WTC11 (cell line): ENCODE measurements around the gene GRM3. TPM values are rescaled to one million over a fixed set of nuclear protein-coding genes. Genes with fewer than 3 reads are reported as not detected.

Experiments used
- ATAC-seq: fragments of 200-7000 bp; cut with Tn5 transposase; 2 replicates; pipeline ENCODE4 v1.10.0; 2021; ENCODE audit warnings: mild to moderate bottlenecking, moderate library complexity
- CTCF ChIA-PET: fragments of 300-600 bp; sonication (Branson Sonifier 250); formaldehyde crosslinking; loops from one replicate; lab custom pipeline; 2021; ENCODE audit warnings: antibody characterized with exemption; lab: Charles Lee
- POLR2A ChIA-PET: fragments of 350-600 bp; sonication (Branson Sonifier 250); formaldehyde crosslinking; loops from one replicate; lab custom pipeline; 2021; ENCODE audit warnings: antibody characterized with exemption; lab: Charles Lee
- DNase-seq: peaks from one replicate; pipeline ENCODE4 v3.0.0; 2021; ENCODE audit warnings: low spot score
- H3K27ac Mint-ChIP-seq: 2 replicates; pipeline ENCODE4 v1.8.0; 2021; ENCODE audit warnings: mixed read lengths
- H3K27me3 Mint-ChIP-seq: 2 replicates; pipeline ENCODE4 v1.8.0; 2021; ENCODE audit warnings: low read depth, mild to moderate bottlenecking, moderate library complexity, mixed read lengths
- H3K36me3 Mint-ChIP-seq: 2 replicates; pipeline ENCODE4 v1.8.0; 2021; ENCODE audit warnings: mixed read lengths
- H3K4me1 Mint-ChIP-seq: 2 replicates; pipeline ENCODE4 v1.8.0; 2022; ENCODE audit warnings: mixed read lengths
- H3K4me3 Mint-ChIP-seq: 2 replicates; pipeline ENCODE4 v1.8.0; 2021; ENCODE audit warnings: mild to moderate bottlenecking, moderate library complexity, mixed read lengths
- H3K9me3 Mint-ChIP-seq: 2 replicates; pipeline ENCODE4 v1.8.0; 2021; ENCODE audit warnings: mixed read lengths
- ARID4B ChIP-seq: sonication (generic); formaldehyde crosslinking; IDR thresholded peaks from 2 replicates; pipeline ENCODE4 v1.8.0; 2023; ENCODE audit warnings: missing genetic modification reagents, mild to moderate bottlenecking, borderline replicate concordance
- ATF1 ChIP-seq: sonication (generic); formaldehyde crosslinking; IDR thresholded peaks from 2 replicates; pipeline ENCODE4 v1.8.1; 2023; ENCODE audit warnings: mild to moderate bottlenecking, moderate library complexity, missing genetic modification reagents
- CREB1 ChIP-seq: sonication (generic); formaldehyde crosslinking; IDR thresholded peaks from 2 replicates; pipeline ENCODE4 v1.8.0; 2023; ENCODE audit warnings: mild to moderate bottlenecking, missing genetic modification reagents
- E2F5 ChIP-seq: sonication (generic); formaldehyde crosslinking; IDR thresholded peaks from 2 replicates; pipeline ENCODE4 v1.8.1; 2022; ENCODE audit warnings: mild to moderate bottlenecking, moderate library complexity, missing genetic modification reagents
- GTF2I ChIP-seq: fragments of 250-450 bp; sonication (Bioruptor Pico); conservative IDR thresholded peaks from 2 replicates; pipeline ENCODE4 v1.4.0; 2021; ENCODE audit warnings: mild to moderate bottlenecking
- IRF2 ChIP-seq: sonication (generic); formaldehyde crosslinking; IDR thresholded peaks from 2 replicates; pipeline ENCODE4 v1.8.0; 2022; ENCODE audit warnings: low read depth, missing genetic modification reagents, borderline replicate concordance
- JAZF1 ChIP-seq: fragments of 250-450 bp; sonication (Bioruptor Pico); IDR thresholded peaks from 2 replicates; pipeline ENCODE4 v1.9.0; 2021; ENCODE audit warnings: moderate library complexity, mild to moderate bottlenecking, inconsistent platforms
- RORB ChIP-seq: fragments of 250-450 bp; sonication (Bioruptor Pico); IDR thresholded peaks from 2 replicates; pipeline ENCODE4 v1.9.0; 2021; ENCODE audit warnings: mild to moderate bottlenecking
- USF1 ChIP-seq: sonication (generic); formaldehyde crosslinking; IDR thresholded peaks from 2 replicates; pipeline ENCODE4 v1.8.0; 2022; ENCODE audit warnings: mild to moderate bottlenecking, missing genetic modification reagents
- USF2 ChIP-seq: sonication (generic); formaldehyde crosslinking; IDR thresholded peaks from 2 replicates; pipeline ENCODE4 v1.8.1; 2023; ENCODE audit warnings: mild to moderate bottlenecking, missing genetic modification reagents, moderate library complexity
- ZBTB21 ChIP-seq: sonication (generic); formaldehyde crosslinking; IDR thresholded peaks from 2 replicates; pipeline ENCODE4 v1.8.1; 2023; ENCODE audit warnings: mild to moderate bottlenecking, missing genetic modification reagents, borderline replicate concordance
- ZNF232 ChIP-seq: sonication (generic); formaldehyde crosslinking; IDR thresholded peaks from 2 replicates; pipeline ENCODE4 v1.8.0; 2022; ENCODE audit warnings: mild to moderate bottlenecking, missing genetic modification reagents
- ZNF396 ChIP-seq: fragments of 250-450 bp; sonication (Bioruptor Pico); IDR thresholded peaks from 2 replicates; pipeline ENCODE4 v1.8.0; 2021; ENCODE audit warnings: mild to moderate bottlenecking, moderate library complexity, borderline replicate concordance
- ZNF512 ChIP-seq: sonication (generic); formaldehyde crosslinking; IDR thresholded peaks from 2 replicates; pipeline ENCODE4 v1.8.1; 2022; ENCODE audit warnings: missing genetic modification reagents, borderline replicate concordance
- total RNA-seq: library from RNA; stranded (reverse); gene quantifications from 3 replicates; pipeline ENCODE4 v1.2.3, GENCODE V29; 2021
- TF ChIP-seq, protein P1 (sequence below): fragments of 250-450 bp; sonication (Bioruptor Pico); IDR thresholded peaks from 2 replicates; pipeline ENCODE4 v1.9.0; 2021; ENCODE audit warnings: mild to moderate bottlenecking
- TF ChIP-seq, protein P2 (sequence below): fragments of 250-450 bp; sonication (Bioruptor Pico); IDR thresholded peaks from 2 replicates; pipeline ENCODE4 v1.9.0; 2021; ENCODE audit warnings: mild to moderate bottlenecking, borderline replicate concordance
- TF ChIP-seq, protein P3 (sequence below): sonication (generic); formaldehyde crosslinking; conservative IDR thresholded peaks from 2 replicates; pipeline ENCODE4 v1.8.1; 2023; ENCODE audit warnings: mild to moderate bottlenecking, low read depth, missing genetic modification reagents, moderate library complexity
- TF ChIP-seq, protein P4 (sequence below): sonication (generic); formaldehyde crosslinking; conservative IDR thresholded peaks from 2 replicates; pipeline ENCODE4 v1.8.1; 2022; ENCODE audit warnings: mild to moderate bottlenecking, missing genetic modification reagents

Gene GRM3
- total RNA-seq, 1 experiment from 2014 or later, result 0.94 TPM

- TF ChIP-seq, protein P1, sequence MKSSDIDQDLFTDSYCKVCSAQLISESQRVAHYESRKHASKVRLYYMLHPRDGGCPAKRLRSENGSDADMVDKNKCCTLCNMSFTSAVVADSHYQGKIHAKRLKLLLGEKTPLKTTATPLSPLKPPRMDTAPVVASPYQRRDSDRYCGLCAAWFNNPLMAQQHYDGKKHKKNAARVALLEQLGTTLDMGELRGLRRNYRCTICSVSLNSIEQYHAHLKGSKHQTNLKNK (CRISPR knock-in tag), result no peak
- TF ChIP-seq CREB1 (CRISPR knock-in tag), result no peak
- no peak for TF ChIP-seq ZNF512 (CRISPR knock-in tag)
- no peak for TF ChIP-seq RORB
- TF ChIP-seq ATF1 (CRISPR knock-in tag), result no peak
- TF ChIP-seq, protein P2, sequence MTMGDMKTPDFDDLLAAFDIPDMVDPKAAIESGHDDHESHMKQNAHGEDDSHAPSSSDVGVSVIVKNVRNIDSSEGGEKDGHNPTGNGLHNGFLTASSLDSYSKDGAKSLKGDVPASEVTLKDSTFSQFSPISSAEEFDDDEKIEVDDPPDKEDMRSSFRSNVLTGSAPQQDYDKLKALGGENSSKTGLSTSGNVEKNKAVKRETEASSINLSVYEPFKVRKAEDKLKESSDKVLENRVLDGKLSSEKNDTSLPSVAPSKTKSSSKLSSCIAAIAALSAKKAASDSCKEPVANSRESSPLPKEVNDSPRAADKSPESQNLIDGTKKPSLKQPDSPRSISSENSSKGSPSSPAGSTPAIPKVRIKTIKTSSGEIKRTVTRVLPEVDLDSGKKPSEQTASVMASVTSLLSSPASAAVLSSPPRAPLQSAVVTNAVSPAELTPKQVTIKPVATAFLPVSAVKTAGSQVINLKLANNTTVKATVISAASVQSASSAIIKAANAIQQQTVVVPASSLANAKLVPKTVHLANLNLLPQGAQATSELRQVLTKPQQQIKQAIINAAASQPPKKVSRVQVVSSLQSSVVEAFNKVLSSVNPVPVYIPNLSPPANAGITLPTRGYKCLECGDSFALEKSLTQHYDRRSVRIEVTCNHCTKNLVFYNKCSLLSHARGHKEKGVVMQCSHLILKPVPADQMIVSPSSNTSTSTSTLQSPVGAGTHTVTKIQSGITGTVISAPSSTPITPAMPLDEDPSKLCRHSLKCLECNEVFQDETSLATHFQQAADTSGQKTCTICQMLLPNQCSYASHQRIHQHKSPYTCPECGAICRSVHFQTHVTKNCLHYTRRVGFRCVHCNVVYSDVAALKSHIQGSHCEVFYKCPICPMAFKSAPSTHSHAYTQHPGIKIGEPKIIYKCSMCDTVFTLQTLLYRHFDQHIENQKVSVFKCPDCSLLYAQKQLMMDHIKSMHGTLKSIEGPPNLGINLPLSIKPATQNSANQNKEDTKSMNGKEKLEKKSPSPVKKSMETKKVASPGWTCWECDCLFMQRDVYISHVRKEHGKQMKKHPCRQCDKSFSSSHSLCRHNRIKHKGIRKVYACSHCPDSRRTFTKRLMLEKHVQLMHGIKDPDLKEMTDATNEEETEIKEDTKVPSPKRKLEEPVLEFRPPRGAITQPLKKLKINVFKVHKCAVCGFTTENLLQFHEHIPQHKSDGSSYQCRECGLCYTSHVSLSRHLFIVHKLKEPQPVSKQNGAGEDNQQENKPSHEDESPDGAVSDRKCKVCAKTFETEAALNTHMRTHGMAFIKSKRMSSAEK (CRISPR knock-in tag), result no peak
- TF ChIP-seq ZNF396 (CRISPR knock-in tag), result no peak
- no peak for TF ChIP-seq E2F5 (CRISPR knock-in tag)
Measured at GRCh38 chr7:86664486-86664885, 20.8 kb downstream of the GRM3 start (continued).

- Mint-ChIP-seq H3K4me3 (no peak overlapping the region), H3K36me3 (no peaks in the 10 kb centered on the region)
- no peak for TF ChIP-seq USF1 (CRISPR knock-in tag)
- no peak for TF ChIP-seq GTF2I (CRISPR knock-in tag)
- TF ChIP-seq ZBTB21 (CRISPR knock-in tag), result no peak
- TF ChIP-seq USF2 (CRISPR knock-in tag), result no peak
- TF ChIP-seq ZNF396 (CRISPR knock-in tag), result no peak
- TF ChIP-seq, protein P3, sequence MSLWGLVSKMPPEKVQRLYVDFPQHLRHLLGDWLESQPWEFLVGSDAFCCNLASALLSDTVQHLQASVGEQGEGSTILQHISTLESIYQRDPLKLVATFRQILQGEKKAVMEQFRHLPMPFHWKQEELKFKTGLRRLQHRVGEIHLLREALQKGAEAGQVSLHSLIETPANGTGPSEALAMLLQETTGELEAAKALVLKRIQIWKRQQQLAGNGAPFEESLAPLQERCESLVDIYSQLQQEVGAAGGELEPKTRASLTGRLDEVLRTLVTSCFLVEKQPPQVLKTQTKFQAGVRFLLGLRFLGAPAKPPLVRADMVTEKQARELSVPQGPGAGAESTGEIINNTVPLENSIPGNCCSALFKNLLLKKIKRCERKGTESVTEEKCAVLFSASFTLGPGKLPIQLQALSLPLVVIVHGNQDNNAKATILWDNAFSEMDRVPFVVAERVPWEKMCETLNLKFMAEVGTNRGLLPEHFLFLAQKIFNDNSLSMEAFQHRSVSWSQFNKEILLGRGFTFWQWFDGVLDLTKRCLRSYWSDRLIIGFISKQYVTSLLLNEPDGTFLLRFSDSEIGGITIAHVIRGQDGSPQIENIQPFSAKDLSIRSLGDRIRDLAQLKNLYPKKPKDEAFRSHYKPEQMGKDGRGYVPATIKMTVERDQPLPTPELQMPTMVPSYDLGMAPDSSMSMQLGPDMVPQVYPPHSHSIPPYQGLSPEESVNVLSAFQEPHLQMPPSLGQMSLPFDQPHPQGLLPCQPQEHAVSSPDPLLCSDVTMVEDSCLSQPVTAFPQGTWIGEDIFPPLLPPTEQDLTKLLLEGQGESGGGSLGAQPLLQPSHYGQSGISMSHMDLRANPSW (CRISPR knock-in tag), result no peak
- TF ChIP-seq, protein P4, sequence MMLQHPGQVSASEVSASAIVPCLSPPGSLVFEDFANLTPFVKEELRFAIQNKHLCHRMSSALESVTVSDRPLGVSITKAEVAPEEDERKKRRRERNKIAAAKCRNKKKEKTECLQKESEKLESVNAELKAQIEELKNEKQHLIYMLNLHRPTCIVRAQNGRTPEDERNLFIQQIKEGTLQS (CRISPR knock-in tag), result no peak
- no peak for TF ChIP-seq ZNF232 (CRISPR knock-in tag)
- TF ChIP-seq ARID4B (CRISPR knock-in tag), result no peak
- TF ChIP-seq IRF2 (CRISPR knock-in tag), result no peak
- TF ChIP-seq JAZF1, result no peak
Measured at GRCh38 chr7:86664991-86665390, 21.3 kb downstream of the GRM3 start.

More at GRCh38 chr7:86664991-86665390, 21.3 kb downstream of the GRM3 start:
- H3K27ac Mint-ChIP-seq, result no peak overlapping the region
- H3K4me1 Mint-ChIP-seq, result peaks cover 20% of the 10 kb centered on the region
- ATAC-seq (no peak), DNase-seq (no peak)
- CTCF ChIA-PET, result interaction anchor here (0.7 to 1.1 kb wide), 3 partner anchors 9 to 240 kb away, joined by 3 read pairs; no protein-coding TSS in a partner anchor
- H3K9me3 Mint-ChIP-seq, result no peaks in the 10 kb centered on the region
- POLR2A ChIA-PET, result no interaction called here
- H3K27me3 Mint-ChIP-seq, result no peaks in the 10 kb centered on the region
